BLaER1 treated with 17β-estradiol and CSF1 and Interleukin-3, amounts not matched to agents 10 nM and 100 nM (cell line): Measurements from ENCODE around the gene CSMD2.

Experiments used
- H3K27ac ChIP-seq, 11 experiments: shearing (Covaris generic); formaldehyde crosslinking; 2 replicates each; pipeline ENCODE4 v1.8.1; 2022
- H3K27me3 ChIP-seq, 11 experiments: shearing (Covaris generic); formaldehyde crosslinking; 2 replicates each; pipeline ENCODE4 v1.8.1; 2022
- H3K36me3 ChIP-seq, 11 experiments: shearing (Covaris generic); formaldehyde crosslinking; 2 replicates each; pipeline ENCODE4 v1.8.1; 2022
- H3K4me1 ChIP-seq, 10 experiments: shearing (Covaris generic); formaldehyde crosslinking; 2 replicates each; pipeline ENCODE4 v1.8.1; 2022
- H3K4me2 ChIP-seq, 11 experiments: shearing (Covaris generic); formaldehyde crosslinking; 2 replicates each; pipeline ENCODE4 v1.8.1; 2022
- H3K4me3 ChIP-seq, 10 experiments: shearing (Covaris generic); formaldehyde crosslinking; 2 replicates each; pipeline ENCODE4 v1.8.1; 2022
- H3K9ac ChIP-seq, 11 experiments: shearing (Covaris generic); formaldehyde crosslinking; 2 replicates each; pipeline ENCODE4 v1.8.1; 2022
- H3K9me3 ChIP-seq, 11 experiments: shearing (Covaris generic); formaldehyde crosslinking; replicated peaks in 1 of 11; 2 replicates each; pipeline ENCODE4 v1.8.1; 2022
- H4K20me1 ChIP-seq, 11 experiments: shearing (Covaris generic); formaldehyde crosslinking; 2 replicates each; pipeline ENCODE4 v1.8.1; 2022
- Cebpa-rat ChIP-seq, 11 experiments: shearing (Covaris generic); IDR thresholded peaks; 2 replicates each; pipeline ENCODE4 v1.8.1; 2022

The CSMD2 gene

DNA sequence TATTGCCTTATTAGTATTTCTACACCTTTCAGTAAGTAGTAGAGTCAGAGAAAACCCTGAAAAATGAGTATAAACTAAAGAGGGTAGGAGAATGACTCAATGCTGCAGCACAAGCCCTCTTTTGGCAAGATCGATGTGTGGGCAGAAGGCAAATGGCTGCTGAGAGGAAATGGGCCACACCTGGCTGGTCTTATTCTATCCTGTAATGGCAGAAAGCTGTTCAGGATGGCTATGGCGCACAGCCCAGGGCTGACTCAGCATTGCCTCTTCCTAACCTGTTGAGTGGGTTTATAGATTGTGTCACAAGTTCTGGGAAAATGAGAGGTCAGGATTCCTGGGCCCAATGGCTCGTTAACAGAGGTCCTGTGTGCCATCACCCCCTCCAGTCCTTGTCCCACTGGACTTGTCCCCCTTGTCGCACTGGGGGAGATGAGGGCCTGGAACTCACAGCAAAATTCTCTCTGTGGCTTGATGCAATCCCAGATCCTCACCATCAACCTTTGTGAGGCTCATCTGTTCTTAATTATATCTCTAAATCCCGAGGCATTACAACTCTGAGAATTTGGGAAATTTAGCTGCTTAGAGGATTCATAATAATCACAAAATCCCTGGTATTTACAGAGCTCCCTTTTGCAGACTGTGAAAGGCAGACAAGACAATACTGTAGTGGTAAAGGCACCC is 287.9 kb downstream of the CSMD2 start:
- H3K36me3 ChIP-seq = no peaks in the 10 kb centered on the region
- H3K4me2 ChIP-seq = no peak overlapping the region
- no peaks in the 10 kb centered on the region for H3K27me3 ChIP-seq
- no peak overlapping the region for H3K4me3 ChIP-seq
- no peaks in the 10 kb centered on the region; a peak in 1 of 22 replicates for H4K20me1 ChIP-seq
- H3K4me1 ChIP-seq = no peaks in the 10 kb centered on the region
- H3K9me3 ChIP-seq = peaks cover 0 to 13% (median 8%) of the 10 kb centered on the region in 11 experiments; a peak in 8 of 22 replicates
- no peak overlapping the region for H3K9ac ChIP-seq
- no peak overlapping the region for H3K27ac ChIP-seq
- TF ChIP-seq Cebpa-rat (IDR thresholded peaks at IDR 0.05) = no peak

DNA sequence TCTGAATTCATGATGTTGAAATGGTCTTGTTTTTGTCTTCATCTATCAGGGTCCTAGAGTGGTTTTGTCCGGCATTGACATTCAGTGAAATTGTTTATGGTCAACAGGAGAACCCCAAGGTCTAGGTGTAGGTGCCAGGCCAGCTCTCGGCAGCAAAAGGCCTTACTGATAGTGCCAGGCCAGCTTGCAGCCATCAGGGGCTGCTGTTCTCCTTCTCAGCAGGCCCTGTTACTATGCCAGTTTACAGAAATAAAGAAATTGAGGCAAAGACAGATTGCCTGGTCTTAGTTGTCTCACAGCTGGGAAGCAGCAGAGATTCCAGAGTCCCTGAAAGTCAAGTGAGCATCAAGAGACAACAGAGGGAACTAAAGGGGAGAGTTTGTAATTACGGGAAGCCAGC is 289.2 kb downstream of the CSMD2 start:
- peaks cover 0 to 13% (median 8%) of the 10 kb centered on the region in 11 experiments; a peak in 9 of 22 replicates for H3K9me3 ChIP-seq
- no peak overlapping the region for H3K9ac ChIP-seq
- H3K4me2 ChIP-seq = no peak overlapping the region
- H3K4me1 ChIP-seq = no peaks in the 10 kb centered on the region
- H3K27me3 ChIP-seq = no peaks in the 10 kb centered on the region
- TF ChIP-seq Cebpa-rat (IDR thresholded peaks at IDR 0.05) = no peak
- no peaks in the 10 kb centered on the region; a peak in 1 of 22 replicates for H4K20me1 ChIP-seq
- H3K36me3 ChIP-seq = no peaks in the 10 kb centered on the region
- H3K4me3 ChIP-seq = no peak overlapping the region
- H3K27ac ChIP-seq = no peak overlapping the region

DNA sequence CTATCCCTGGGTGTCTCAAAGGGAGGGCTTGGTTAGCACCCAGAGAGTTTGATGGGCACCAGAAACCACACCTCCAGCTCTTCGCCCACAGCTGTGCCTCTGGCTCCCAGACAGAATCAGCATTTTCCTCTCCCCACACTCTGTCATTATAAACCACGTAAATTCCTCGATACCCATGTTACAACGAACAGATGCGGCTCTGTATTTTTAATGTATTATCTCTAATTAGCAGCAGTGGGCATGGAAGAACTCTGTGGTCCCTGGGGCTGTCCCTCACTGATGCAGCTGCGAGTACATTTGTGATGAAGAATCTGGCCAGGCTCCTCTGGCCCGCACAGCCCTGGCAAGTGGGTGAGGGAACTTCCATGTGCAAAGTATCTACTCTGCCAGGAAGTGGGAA is 290.4 kb downstream of the CSMD2 start:
- H3K36me3 ChIP-seq = no peaks in the 10 kb centered on the region
- no peak overlapping the region for H3K27ac ChIP-seq
- H3K4me3 ChIP-seq = no peak overlapping the region
- H3K9ac ChIP-seq = no peak overlapping the region
- H4K20me1 ChIP-seq = no peaks in the 10 kb centered on the region; a peak in 1 of 22 replicates
- H3K4me1 ChIP-seq = no peaks in the 10 kb centered on the region
- no peak overlapping the region for H3K4me2 ChIP-seq
- H3K9me3 ChIP-seq = peaks cover 0 to 13% (median 8%) of the 10 kb centered on the region in 11 experiments; a peak in 9 of 22 replicates
- H3K27me3 ChIP-seq = no peaks in the 10 kb centered on the region
- no peak for TF ChIP-seq Cebpa-rat (IDR thresholded peaks at IDR 0.05)

DNA sequence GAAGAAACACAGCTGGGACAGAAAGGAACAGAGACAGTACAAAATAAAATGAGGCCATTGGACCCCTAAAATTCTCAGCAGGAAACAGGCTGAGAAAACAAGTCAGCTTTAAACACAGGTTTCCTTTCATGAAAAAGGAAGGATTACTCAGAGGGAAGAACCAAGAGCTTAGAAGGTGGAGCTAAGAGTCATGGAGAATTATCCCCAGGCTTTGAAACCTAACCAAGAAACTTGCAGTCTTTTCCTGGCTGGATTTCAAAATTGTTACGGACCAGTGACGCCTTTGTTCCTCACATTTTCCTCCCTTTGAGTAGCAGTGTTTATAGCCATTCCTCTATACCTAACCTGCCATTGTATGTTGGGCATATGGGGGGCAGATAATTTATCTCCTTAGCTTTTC is 292.3 kb downstream of the CSMD2 start:
- Histone ChIP-seq H3K4me3 (no peak overlapping the region), H3K27me3 (no peaks in the 10 kb centered on the region), H3K36me3 (no peaks in the 10 kb centered on the region), H3K4me1 (no peaks in the 10 kb centered on the region), H3K9ac (no peak overlapping the region), H3K4me2 (no peak overlapping the region), H3K9me3 (peaks cover 0 to 13% (median 8%) of the 10 kb centered on the region in 11 experiments; a peak in 9 of 22 replicates), H3K27ac (no peak overlapping the region), H4K20me1 (no peaks in the 10 kb centered on the region)
- no peak for TF ChIP-seq Cebpa-rat (IDR thresholded peaks at IDR 0.05)

DNA sequence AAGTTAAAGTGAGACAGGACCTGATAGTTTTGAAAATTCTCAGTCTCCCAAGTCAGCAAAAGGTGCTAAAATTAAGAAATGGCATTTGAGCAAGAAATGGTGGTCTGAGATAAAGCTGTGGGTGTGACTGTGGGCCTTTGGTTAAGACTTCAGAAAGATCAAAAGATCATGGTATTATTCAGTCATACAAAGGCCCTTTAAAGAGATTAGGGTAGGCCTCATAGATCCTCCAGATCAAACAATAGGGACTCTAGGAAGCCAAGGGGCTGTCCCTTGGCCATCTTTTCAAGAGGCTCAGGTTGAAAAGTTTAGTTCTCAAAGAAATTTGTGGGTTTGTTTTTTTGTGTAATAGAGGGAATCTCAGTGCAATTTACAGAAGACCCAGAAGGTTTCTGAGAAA is 292.8 kb downstream of the CSMD2 start:
- no peak overlapping the region for H3K9ac ChIP-seq
- no peaks in the 10 kb centered on the region for H3K4me1 ChIP-seq
- no peak overlapping the region for H3K4me3 ChIP-seq
- H3K27ac ChIP-seq = no peak overlapping the region
- H3K9me3 ChIP-seq = peaks cover 0 to 17% (median 8%) of the 10 kb centered on the region in 11 experiments; a peak in 9 of 22 replicates
- no peaks in the 10 kb centered on the region for H3K27me3 ChIP-seq
- TF ChIP-seq Cebpa-rat (IDR thresholded peaks at IDR 0.05) = no peak
- no peak overlapping the region for H3K4me2 ChIP-seq
- no peaks in the 10 kb centered on the region for H4K20me1 ChIP-seq
- H3K36me3 ChIP-seq = no peaks in the 10 kb centered on the region

DNA sequence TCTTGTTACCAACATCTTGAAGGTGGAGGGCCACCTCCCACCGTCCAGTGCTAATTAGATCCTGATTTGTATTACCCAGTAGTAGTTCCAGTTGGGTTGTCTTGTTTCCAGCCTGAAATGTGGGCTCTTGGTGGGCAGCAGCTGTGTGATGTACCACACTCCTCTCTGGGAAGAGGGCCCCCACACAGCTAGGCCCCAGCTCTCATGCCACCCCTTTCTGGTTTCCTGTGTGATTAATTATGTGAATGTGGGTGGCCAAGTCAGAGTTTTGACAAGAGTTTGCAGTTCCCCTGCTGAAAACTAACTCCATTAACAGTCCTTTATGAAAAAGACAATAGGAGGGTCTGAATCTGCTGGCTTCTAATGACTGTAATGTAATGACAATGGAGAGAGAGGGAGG is 297.3 kb downstream of the CSMD2 start:
- no peak overlapping the region for H3K9ac ChIP-seq
- no peaks in the 10 kb centered on the region for H3K4me1 ChIP-seq
- H3K36me3 ChIP-seq = no peaks in the 10 kb centered on the region
- H3K27ac ChIP-seq = no peak overlapping the region
- H3K4me3 ChIP-seq = no peak overlapping the region
- H4K20me1 ChIP-seq = no peaks in the 10 kb centered on the region
- H3K4me2 ChIP-seq = no peak overlapping the region
- H3K27me3 ChIP-seq = no peaks in the 10 kb centered on the region
- TF ChIP-seq Cebpa-rat (IDR thresholded peaks at IDR 0.05) = no peak
- peaks cover 0 to 15% (median 4%) of the 10 kb centered on the region in 11 experiments; a peak in 8 of 22 replicates for H3K9me3 ChIP-seq

DNA sequence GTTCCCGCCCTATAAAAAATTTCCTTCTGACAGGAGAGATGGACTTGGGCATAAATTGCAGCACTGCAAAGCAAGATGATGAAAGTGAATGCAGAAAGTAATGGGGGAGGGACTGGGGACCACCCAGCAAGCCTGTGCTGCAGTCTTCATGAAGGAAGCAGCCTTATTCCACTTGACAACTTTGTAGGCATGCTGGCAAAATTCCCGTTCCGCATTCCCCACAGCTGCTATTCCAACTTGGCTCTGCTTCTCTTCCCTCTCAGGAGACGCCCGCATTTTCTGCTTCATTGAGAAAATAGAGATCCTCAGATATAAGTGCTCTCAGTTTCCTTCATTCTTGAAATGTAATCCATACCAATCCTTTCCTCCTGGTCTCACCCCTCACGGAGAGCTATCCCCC is 298.7 kb downstream of the CSMD2 start:
- Histone ChIP-seq H3K9ac (no peak overlapping the region), H3K4me3 (no peak overlapping the region), H3K4me2 (no peak overlapping the region), H3K36me3 (no peaks in the 10 kb centered on the region), H4K20me1 (no peaks in the 10 kb centered on the region), H3K27ac (no peak overlapping the region), H3K9me3 (peaks cover 0 to 10% (median 0%) of the 10 kb centered on the region in 11 experiments; a peak in 3 of 22 replicates), H3K4me1 (no peaks in the 10 kb centered on the region), H3K27me3 (no peaks in the 10 kb centered on the region)
- no peak for TF ChIP-seq Cebpa-rat (IDR thresholded peaks at IDR 0.05)

DNA sequence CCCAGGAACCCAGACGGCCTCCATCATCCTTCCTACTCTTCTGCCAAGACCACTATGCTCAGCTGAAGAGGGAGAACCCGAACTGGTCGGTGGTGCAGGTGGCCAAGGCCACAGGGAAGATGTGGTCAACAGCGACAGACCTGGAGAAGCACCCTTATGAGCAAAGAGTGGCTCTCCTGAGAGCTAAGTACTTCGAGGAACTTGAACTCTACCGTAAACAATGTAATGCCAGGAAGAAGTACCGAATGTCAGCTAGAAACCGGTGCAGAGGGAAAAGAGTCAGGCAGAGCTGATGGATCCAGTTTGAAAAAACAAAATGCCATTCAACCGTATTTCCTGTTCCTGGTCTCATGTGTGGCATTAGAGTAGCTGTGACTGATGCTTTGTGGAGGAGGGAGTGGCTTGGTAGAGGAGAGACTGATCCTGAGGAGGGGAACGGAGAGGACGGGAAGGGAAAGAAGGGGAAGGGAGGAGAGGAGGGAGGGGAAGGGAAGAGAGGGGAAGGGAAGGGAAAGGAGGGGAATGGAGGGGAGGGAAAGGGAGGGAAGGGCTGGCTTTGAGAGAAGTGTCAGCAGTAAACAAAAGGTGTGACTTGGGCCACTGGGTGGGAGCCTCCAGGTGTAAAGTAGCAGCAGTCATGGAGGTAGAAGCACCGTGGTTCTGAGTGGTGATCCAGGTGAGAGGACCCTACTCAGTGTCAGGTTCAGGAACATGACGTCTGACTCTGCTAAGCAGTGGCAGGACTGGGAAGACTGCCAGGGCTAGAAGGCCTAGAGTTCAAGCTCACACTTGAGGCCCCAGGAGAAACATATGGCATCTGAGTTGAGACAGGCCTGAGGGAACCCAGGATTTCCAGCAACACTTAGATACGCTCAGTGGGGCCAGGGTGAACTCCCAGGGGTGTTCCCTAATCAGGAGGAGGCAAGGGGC is 300.3 kb downstream of the CSMD2 start:
- Histone ChIP-seq H3K4me2 (no peak overlapping the region; a peak in 1 of 22 replicates), H3K27me3 (no peaks in the 10 kb centered on the region), H3K27ac (no peak overlapping the region), H3K9ac (no peak overlapping the region), H4K20me1 (no peaks in the 10 kb centered on the region), H3K9me3 (peaks cover 0 to 10% (median 0%) of the 10 kb centered on the region in 11 experiments; a peak in 3 of 22 replicates), H3K4me1 (no peaks in the 10 kb centered on the region), H3K4me3 (no peak overlapping the region), H3K36me3 (no peaks in the 10 kb centered on the region)
- no peak for TF ChIP-seq Cebpa-rat (IDR thresholded peaks at IDR 0.05)

DNA sequence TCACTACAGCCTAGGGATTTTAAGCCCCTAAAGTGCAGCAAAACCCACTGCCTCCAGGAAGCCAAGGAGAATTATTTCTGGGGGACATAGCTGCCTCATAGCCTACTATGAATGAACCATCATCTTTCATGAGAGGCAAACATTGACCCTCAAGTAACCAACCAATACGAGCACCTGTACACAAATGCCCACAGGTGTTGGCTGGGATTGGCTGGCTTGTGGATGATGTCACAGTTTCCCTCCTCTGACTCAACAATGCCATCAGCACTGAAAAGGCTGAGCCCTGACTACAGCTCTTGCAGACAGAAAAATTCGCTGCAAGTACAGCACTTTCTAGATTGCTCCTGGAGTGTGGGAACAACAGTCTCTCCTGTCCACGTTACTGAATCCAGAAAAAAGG is 301.3 kb downstream of the CSMD2 start, which contains the start of gene HMGB4:
TSS of gene HMGB4 (plus strand) at position 301 of the 400 bp plus-strand sequence. CDS start 113 bp downstream, outside the sequence.
- H3K27me3 ChIP-seq = no peaks in the 10 kb centered on the region
- H3K36me3 ChIP-seq = no peaks in the 10 kb centered on the region
- peaks cover 0 to 10% (median 0%) of the 10 kb centered on the region in 11 experiments; a peak in 3 of 22 replicates for H3K9me3 ChIP-seq
- H3K4me2 ChIP-seq = no peak within 1 kb of the TSS; a peak in 1 of 22 replicates
- no peaks in the 10 kb centered on the region for H4K20me1 ChIP-seq
- no peaks in the 10 kb centered on the region for H3K4me1 ChIP-seq
- no peak within 1 kb of the TSS for H3K4me3 ChIP-seq
- no peak within 1 kb of the TSS for H3K27ac ChIP-seq
- no peak within 1 kb of the TSS for H3K9ac ChIP-seq
- no peak for TF ChIP-seq Cebpa-rat (IDR thresholded peaks at IDR 0.05)
